ENCODE measurements around the gene PARD3B. TPM values are rescaled to one million over a fixed set of nuclear protein-coding genes. Genes with fewer than 3 reads are reported as not detected.

The PARD3B gene
- total and polyA plus RNA-seq, 8 donors, result 1.8 to 42.6 (median 15.1) TPM

GRCh38 chr2:204850581-204850980, 305.3 kb downstream of the PARD3B start:
- Histone ChIP-seq H3K36me3 (no peaks in the 10 kb centered on the region), H3K27ac (no peak overlapping the region), H3K9me3 (no peaks in the 10 kb centered on the region), H3K27me3 (no peaks in the 10 kb centered on the region), H3K4me1 (peaks cover 0 to 15% (median 6%) of the 10 kb centered on the region in 4 donors), H3K4me3 (no peak overlapping the region)
- WGBS, 5 donors, result 79 to 88% (median 80%) methylated on average over 4 of the region's 4 CpGs
- TF ChIP-seq POLR2AphosphoS5 (IDR thresholded peaks at IDR 0.05) (no peak), EP300 (IDR thresholded peaks at IDR 0.05) (no peak), POLR2A (IDR thresholded peaks at IDR 0.05) (no peak), CTCF (IDR thresholded peaks at IDR 0.05) (no peak)
- DNase-seq, result peak in 1 of 2 donors; percentile 34
- intact Hi-C loops (cut with DNase I; ENCODE audit: low total_unique reads), result no loop called here

- no peaks in the 10 kb centered on the region for H3K36me3 ChIP-seq
- 62 to 100% (median 86%) methylated on average over 1 of the region's 1 CpG for WGBS, 5 donors
- H3K27ac ChIP-seq, result peak overlapping the region in 1 of 5 donors; percentile 11
- H3K9me3 ChIP-seq, result no peaks in the 10 kb centered on the region
- no peak overlapping the region for H3K4me3 ChIP-seq
- TF ChIP-seq CTCF (IDR thresholded peaks at IDR 0.05) (no peak), POLR2AphosphoS5 (IDR thresholded peaks at IDR 0.05) (no peak), EP300 (IDR thresholded peaks at IDR 0.05) (no peak), POLR2A (IDR thresholded peaks at IDR 0.05) (no peak)
- peak in 1 of 2 donors; percentile 18 for DNase-seq
- H3K4me1 ChIP-seq, result peaks cover 0 to 15% (median 6%) of the 10 kb centered on the region in 4 donors
- H3K27me3 ChIP-seq, result no peaks in the 10 kb centered on the region
- intact Hi-C loops (cut with DNase I; ENCODE audit: low total_unique reads), result no loop called here
These were observed 308.6 kb downstream of the PARD3B start for GRCh38 chr2:204853905-204854304.

- 67 to 80% (median 74%) methylated on average over 6 of the region's 6 CpGs for WGBS, 5 donors
These were observed 315.0 kb downstream of the PARD3B start for GRCh38 chr2:204860274-204860673.

GRCh38 chr2:204862809-204863208, 317.5 kb downstream of the PARD3B start:
- no peak overlapping the region for H3K27ac ChIP-seq
- no peak overlapping the region for H3K4me3 ChIP-seq
- DNase-seq, result no peak
- no peak for TF ChIP-seq EP300 (IDR thresholded peaks at IDR 0.05)
- no peak for TF ChIP-seq POLR2AphosphoS5 (IDR thresholded peaks at IDR 0.05)
- TF ChIP-seq POLR2A (IDR thresholded peaks at IDR 0.05), result no peak
- no peak for TF ChIP-seq CTCF (IDR thresholded peaks at IDR 0.05)
- intact Hi-C loops (cut with DNase I; ENCODE audit: low total_unique reads), result no loop called here
- H3K27me3 ChIP-seq, result no peaks in the 10 kb centered on the region
- peaks cover 0 to 4% (median 1%) of the 10 kb centered on the region in 4 donors for H3K4me1 ChIP-seq
- H3K36me3 ChIP-seq, result no peaks in the 10 kb centered on the region
- WGBS, 5 donors, result 88 to 100% (median 98%) methylated on average over 7 of the region's 7 CpGs
- H3K9me3 ChIP-seq, result peaks cover 0 to 3% (median 0%) of the 10 kb centered on the region in 4 donors

More at GRCh38 chr2:204860274-204860673, 315.0 kb downstream of the PARD3B start:
- intact Hi-C loops (cut with DNase I; ENCODE audit: low total_unique reads), result no loop called here
- Histone ChIP-seq H3K4me1 (no peaks in the 10 kb centered on the region), H3K36me3 (no peaks in the 10 kb centered on the region), H3K9me3 (peaks cover 0 to 3% (median 0%) of the 10 kb centered on the region in 4 donors), H3K4me3 (no peak overlapping the region), H3K27ac (no peak overlapping the region), H3K27me3 (no peaks in the 10 kb centered on the region)
- no peak for TF ChIP-seq CTCF (IDR thresholded peaks at IDR 0.05)
- TF ChIP-seq POLR2AphosphoS5 (IDR thresholded peaks at IDR 0.05), result no peak
- TF ChIP-seq EP300 (IDR thresholded peaks at IDR 0.05), result no peak
- no peak for TF ChIP-seq POLR2A (IDR thresholded peaks at IDR 0.05)
- peak in 1 of 2 donors; percentile 17 for DNase-seq

All from stomach (tissue), 9 donors.